ENCODE measurements around the gene GTPBP3.
A peak's percentile ranks its signal among the peaks of the same experiment; 100 is the strongest.

GTPBP3 gene

DNA sequence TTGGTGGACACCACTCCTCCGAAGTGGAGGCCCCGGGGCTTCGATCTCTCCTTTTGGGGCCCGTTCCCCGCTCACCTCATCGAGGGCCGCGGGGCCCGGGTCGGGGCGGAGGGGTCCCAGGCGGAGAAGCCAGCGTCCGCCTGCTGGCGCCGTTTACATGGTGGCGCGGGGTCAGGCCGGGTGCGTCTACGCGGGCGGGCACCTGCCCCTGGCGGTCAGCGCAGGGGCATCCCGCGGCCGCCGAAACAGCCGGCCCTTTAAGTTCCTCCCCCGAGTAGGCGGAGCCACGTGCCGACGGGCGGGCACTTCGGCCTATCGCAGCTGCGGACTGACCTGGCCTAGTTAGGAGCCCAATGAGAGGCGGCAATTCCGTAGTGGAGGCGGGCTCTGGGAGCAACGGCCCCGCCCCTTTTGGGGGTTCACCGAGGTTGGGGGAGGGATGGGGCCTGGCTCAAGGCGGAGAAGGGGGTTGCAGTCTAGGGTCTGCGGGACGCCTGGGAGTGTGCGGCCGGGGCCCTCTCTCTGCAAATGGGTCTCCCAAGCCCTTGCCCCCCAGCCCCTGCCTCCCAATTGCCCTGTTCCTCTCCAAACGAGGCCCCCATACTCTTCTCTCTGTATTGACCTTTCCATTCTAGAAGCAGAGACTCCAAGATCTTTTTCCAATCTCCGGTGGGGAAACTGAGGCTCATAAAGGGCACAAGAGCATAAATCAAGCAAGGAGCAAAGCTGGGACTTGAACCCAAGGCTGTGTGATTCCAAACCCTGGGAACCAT, 34.0 kb upstream of the GTPBP3 start, which contains the start of gene ABHD8:
ABHD8 (minus strand) TSS at position 259 of the 773 bp plus-strand sequence. CDS start 1,809 bp downstream, outside the sequence.
- DNase-seq (ENCODE audit: low read depth in 1 of 2, low spot score in 1 of 2): peak; percentile 91 to 95
- in situ Hi-C loops (cut with HindIII; ENCODE audit: low pct_unique_long_range_greater_than_20kb, low sequenced_read_pairs): no loop called here
- no peak for TF ChIP-seq JUND (IDR thresholded peaks at IDR 0.05; ENCODE audit: low read depth)

DNA sequence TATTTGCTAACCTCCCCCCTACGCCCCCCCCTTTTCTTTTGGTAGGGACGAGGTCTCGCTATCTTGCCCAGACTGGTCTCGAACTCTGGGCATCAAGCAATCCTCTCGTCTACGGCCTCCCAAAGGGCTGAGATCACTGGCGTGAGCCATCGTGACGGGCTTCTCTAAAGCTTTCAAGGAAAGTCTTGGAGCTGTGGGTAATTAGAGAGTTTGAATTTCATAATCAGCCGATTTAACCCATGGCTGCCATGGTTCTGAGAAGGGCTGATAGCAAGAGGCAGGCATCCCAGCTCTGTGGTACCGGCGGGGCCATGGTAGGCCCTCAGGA, 33.4 kb upstream of the GTPBP3 start:
- in situ Hi-C loops (cut with HindIII; ENCODE audit: low pct_unique_long_range_greater_than_20kb, low sequenced_read_pairs): no loop called here
- no peak for TF ChIP-seq JUND (IDR thresholded peaks at IDR 0.05; ENCODE audit: low read depth)
- DNase-seq (ENCODE audit: low read depth in 1 of 2, low spot score in 1 of 2): no peak

DNA sequence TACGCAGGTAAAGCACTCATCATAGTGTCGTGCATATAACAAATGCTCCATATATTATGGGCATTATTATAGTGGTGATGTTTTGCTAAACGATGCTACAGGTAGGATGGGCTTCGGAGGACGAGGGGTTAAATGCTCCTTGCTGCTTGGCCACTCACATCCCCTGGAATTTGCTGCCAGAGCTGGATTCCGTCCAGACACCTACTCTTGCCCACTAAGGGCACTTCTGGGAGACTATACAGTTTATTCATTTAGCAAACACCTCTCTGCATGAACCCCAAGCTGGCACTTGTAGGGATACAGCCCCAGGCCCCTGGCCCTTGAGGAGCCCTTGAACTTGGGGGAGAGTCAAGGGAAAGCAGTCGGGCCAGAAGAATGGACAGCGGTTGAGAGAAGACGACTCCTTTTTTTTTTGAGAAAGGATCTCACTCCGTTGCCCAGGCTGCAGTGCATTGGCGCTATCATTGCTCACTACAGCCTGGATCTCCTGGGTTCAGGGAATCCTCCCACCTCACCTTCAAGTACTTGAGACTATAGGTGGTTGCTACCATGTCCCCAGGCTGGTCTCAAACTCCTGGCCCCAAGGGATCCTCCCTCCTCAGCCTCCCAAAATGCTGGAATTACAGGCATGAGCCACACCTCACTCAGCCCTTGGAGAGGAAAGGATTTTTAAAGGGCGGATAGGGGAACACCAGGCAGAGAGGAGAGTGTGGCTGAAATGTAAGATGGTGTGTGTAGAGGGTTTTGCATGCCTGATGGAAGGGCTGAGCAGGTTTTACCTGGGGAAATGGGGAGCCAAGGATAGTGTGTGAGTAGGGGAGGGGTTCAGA, 32.8 kb upstream of the GTPBP3 start:
- in situ Hi-C loops (cut with HindIII; ENCODE audit: low pct_unique_long_range_greater_than_20kb, low sequenced_read_pairs): no loop called here
- TF ChIP-seq JUND (IDR thresholded peaks at IDR 0.05; ENCODE audit: low read depth): no peak
- no peak for DNase-seq (ENCODE audit: low read depth in 1 of 2, low spot score in 1 of 2)

DNA sequence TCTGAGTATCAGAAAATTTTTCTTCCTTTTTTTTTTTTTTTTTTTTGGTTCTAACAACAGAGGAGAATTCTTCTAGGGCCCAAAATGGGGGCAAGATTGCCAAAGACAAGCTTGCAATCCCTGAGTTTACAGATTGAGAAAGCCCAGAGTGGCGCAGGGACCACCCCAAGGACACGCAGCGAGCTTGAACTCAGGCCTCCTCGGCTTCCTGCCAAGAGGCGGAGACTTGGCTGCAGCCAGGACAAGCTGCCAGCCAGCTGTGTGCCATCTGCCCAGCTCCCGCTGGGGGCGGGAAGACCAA, 32.2 kb upstream of the GTPBP3 start:
- DNase-seq (ENCODE audit: low read depth in 1 of 2, low spot score in 1 of 2): no peak

DNA sequence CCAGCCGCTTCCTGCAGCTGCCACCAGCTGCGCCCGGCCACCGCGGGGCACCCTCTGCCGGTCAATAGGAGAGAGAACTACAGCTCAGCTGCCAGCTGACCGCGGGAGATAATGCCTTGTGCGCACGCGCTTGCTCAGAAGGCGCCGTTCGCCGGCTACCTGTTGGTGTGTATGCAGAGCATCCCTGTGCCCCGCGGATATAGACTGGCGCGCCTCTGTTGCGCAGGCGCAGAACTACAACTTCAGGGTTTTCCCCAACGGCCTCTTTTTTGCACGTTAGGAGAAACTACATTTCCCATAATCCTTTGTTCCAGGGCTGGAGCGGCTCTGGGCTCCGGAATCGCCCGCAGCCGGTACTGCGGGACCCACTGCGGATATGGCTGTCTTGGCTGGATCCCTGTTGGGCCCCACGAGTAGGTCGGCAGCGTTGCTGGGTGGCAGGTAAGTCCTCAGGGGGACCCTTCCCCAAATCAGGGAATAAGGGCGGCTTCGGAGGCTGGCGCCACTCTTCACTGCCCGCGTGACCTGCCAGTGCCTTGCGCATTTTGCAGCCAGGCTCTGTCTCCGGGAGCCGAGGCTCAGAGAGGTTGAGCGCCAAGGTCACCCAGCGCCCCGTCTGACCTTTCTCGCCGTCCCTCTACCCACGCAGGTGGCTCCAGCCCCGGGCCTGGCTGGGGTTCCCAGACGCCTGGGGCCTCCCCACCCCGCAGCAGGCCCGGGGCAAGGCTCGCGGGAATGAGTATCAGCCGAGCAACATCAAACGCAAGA, 31.7 kb upstream of the GTPBP3 start, which contains the start of gene MRPL34:
MRPL34 (plus strand) TSS at position 356 of the 768 bp plus-strand sequence; CDS start at position 377, 21 bp downstream.
- DNase-seq (ENCODE audit: low read depth in 1 of 2, low spot score in 1 of 2): peak; percentile 84 to 99
- no peak for TF ChIP-seq JUND (IDR thresholded peaks at IDR 0.05; ENCODE audit: low read depth)
- in situ Hi-C loops (cut with HindIII; ENCODE audit: low pct_unique_long_range_greater_than_20kb, low sequenced_read_pairs): no loop called here

More for the DNA sequence above, 32.2 kb upstream of the GTPBP3 start:
- no peak for TF ChIP-seq JUND (IDR thresholded peaks at IDR 0.05; ENCODE audit: low read depth)
- in situ Hi-C loops (cut with HindIII; ENCODE audit: low pct_unique_long_range_greater_than_20kb, low sequenced_read_pairs): no loop called here

DNA sequence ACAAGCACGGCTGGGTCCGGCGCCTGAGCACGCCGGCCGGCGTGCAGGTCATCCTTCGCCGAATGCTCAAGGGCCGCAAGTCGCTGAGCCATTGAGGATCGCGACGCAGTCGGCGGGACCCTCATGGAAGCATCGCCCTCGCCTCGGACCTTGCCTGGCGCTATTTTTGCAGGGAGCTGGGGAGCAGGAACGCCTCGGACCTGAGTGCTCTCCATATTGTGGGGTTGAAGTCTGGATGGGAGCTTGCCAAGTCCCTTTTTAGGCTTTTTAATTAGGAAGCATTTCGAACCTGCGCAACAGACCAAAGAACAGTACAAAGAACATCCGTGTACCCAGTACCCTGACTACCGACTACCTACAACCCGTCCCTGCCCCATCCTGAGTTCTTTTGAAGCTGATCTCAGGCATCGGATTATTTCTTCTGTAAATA, 31.1 kb upstream of the GTPBP3 start:
- no peak for DNase-seq (ENCODE audit: low read depth in 1 of 2, low spot score in 1 of 2)
- no peak for TF ChIP-seq JUND (IDR thresholded peaks at IDR 0.05; ENCODE audit: low read depth)
- in situ Hi-C loops (cut with HindIII; ENCODE audit: low pct_unique_long_range_greater_than_20kb, low sequenced_read_pairs): no loop called here

DNA sequence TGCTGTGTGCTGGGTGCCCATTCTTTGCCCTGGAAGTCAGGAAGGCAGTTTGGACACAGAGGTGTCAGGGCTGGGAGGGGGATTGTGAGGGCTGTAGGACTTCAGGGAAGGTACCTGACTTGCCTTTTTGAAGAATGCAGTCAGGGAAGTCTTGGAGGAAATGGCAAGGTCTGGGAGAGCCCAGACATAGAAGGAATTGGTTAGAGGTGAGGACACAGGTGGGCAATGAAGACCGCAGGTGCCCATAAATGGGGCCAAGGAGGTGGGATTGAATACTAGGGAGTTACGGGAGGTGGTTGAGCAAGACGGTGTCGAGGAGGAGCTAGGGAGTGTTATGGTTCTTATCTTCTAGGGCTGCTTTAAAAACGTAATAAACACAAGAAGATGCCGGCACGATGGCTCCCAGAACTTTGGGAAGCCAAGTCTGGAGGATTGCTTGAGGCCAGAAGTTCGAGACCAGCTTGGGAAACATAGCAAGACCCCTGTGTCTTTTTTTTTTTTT, 29.4 kb upstream of the GTPBP3 start:
- in situ Hi-C loops (cut with HindIII; ENCODE audit: low pct_unique_long_range_greater_than_20kb, low sequenced_read_pairs): no loop called here
- no peak for DNase-seq (ENCODE audit: low read depth in 1 of 2, low spot score in 1 of 2)
- TF ChIP-seq JUND (IDR thresholded peaks at IDR 0.05; ENCODE audit: low read depth): no peak

DNA sequence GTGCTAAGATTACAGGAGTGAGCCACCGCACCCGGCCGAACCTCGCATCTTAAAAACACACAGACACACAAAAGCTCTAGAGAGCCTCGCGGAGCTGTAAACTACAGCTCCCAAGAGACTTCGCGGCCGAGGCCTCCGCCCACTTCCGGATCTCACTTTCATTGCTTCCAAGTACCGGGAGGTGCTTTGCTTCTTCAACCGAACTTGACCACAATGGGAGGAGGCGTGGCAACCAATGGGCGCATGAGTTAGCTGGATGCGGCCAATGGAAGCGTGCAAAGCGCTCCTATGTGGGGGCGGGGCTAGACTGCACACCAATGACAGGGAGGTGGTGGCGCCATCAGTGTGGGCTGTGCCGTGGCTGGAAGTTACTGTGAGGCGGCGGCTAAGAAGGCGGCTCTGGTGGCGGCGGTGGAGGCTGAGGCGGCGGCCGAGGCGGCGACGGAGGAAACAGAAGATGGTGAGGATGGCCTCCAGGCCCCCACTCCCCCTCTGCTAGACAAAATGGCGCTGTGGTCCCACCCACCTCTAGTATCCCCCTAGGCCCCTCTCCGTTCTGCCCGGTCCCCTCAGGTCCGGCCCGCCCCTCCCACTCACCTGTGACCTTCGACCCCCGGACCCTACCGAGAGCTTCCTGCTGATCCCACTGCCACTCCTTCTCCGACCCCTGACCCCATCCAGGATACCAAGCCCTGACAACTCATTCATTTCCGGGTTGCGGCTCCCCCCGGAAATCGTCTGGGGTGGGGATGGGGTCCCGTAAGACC, 28.0 kb upstream of the GTPBP3 start, which contains the start of gene DDA1:
DDA1 (plus strand) TSS at position 366 of the 767 bp plus-strand sequence; CDS start at position 458, 92 bp downstream.
- DNase-seq (ENCODE audit: low read depth in 1 of 2, low spot score in 1 of 2): peak; percentile 96 to 99
- in situ Hi-C loops (cut with HindIII; ENCODE audit: low pct_unique_long_range_greater_than_20kb, low sequenced_read_pairs): no loop called here
- TF ChIP-seq JUND (IDR thresholded peaks at IDR 0.05; ENCODE audit: low read depth): no peak

DNA sequence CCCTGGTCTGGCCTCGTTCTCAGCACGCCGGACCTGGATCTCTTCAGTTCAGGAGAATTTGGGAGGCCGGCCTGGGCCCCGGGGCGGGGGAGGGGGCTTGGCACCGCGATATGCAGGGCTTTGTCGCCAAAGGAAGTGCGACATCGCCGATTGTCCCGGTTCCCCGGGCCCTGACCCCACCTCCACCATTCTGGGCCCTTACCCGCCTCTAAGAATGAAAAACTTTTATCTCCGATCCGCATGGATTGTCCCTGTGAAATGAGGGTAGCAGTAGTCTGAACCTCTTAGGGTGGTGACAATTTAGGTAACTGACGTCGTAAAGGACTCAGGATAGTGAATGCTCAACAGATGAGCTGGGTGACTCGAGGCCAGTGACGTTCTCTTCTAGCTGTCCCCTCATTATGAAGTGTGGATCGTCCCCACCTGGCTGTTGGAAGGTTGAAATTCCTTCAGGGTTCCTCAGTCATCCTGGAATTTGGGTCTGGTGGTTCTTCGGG, 27.3 kb upstream of the GTPBP3 start:
- no peak for TF ChIP-seq JUND (IDR thresholded peaks at IDR 0.05; ENCODE audit: low read depth)
- no peak for DNase-seq (ENCODE audit: low read depth in 1 of 2, low spot score in 1 of 2)
- in situ Hi-C loops (cut with HindIII; ENCODE audit: low pct_unique_long_range_greater_than_20kb, low sequenced_read_pairs): no loop called here

DNA sequence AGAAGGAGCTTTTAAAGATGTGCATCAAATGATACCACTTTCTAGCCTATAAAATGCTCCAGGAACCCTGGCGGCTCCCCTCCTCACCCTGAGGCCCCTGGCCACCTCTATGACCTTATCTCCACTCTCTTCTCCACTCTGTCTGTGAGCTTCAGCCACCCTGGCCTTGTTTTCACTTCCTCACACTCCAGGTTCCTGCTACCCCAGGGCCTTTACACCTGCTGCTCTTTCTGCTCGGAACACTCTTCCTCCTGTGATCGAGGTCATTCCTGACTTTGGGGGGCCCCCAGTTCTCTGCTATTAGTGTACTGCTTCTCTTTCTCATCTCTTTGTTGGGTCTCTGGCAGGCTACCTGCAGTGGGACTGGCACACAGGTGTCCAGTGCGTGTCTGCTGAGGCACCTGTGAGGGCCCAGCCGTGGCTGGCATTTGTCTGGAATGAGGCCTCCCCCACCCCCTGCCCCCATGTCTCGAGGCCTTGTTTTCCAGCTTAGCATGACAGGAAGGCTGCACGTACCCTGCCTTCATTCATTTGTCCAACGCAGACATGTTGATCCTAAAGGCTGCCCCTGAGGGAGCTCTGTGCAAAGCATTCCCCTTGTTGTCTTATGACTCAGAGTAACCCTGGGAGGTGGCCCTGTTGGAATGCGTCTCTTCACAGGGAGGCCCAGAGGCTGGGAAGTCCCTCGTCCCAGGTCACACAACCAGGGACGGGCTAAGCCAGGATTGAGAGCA, 25.7 kb upstream of the GTPBP3 start:
- in situ Hi-C loops (cut with HindIII; ENCODE audit: low pct_unique_long_range_greater_than_20kb, low sequenced_read_pairs): no loop called here
- no peak for TF ChIP-seq JUND (IDR thresholded peaks at IDR 0.05; ENCODE audit: low read depth)
- no peak for DNase-seq (ENCODE audit: low read depth in 1 of 2, low spot score in 1 of 2)
